Measurements from ENCODE around the gene EPHX1. TPM values are rescaled to one million over a fixed set of nuclear protein-coding genes. Genes with fewer than 3 reads are reported as not detected.

Gene EPHX1
- total RNA-seq, 1 donor from 2014 or later, result 142 TPM

GRCh38 chr1:225769687-225770086 is 40.2 kb upstream of the EPHX1 start:
- H3K4me1 ChIP-seq, result peaks cover 53% of the 10 kb centered on the region
- TF ChIP-seq POLR2A (IDR thresholded peaks at IDR 0.05) (no peak), CTCF (IDR thresholded peaks at IDR 0.05) (no peak), POLR2AphosphoS5 (IDR thresholded peaks at IDR 0.05; ENCODE audit: insufficient read depth in 1 of 2, low read depth in 1 of 2) (no peak)
- H3K9me3 ChIP-seq, result no peaks in the 10 kb centered on the region
- intact Hi-C loops (cut with DNase I), result loop anchor here (2.0 to 10.0 kb wide), 5 partner anchors 115 to 295 kb away; partner anchors contain the start of genes ENAH, LEFTY1 and TMEM63A
- DNase-seq (ENCODE audit: extremely low spot score in 2 of 2), result no peak
- H3K4me3 ChIP-seq, result no peak overlapping the region
- H3K27ac ChIP-seq, result no peak overlapping the region
- no peaks in the 10 kb centered on the region for H3K27me3 ChIP-seq
- H3K36me3 ChIP-seq, result no peaks in the 10 kb centered on the region

- DNase-seq (ENCODE audit: extremely low spot score in 2 of 2), result no peak
- H3K27ac ChIP-seq, result no peak overlapping the region
- H3K4me1 ChIP-seq, result peaks cover 52% of the 10 kb centered on the region
- no peak overlapping the region for H3K4me3 ChIP-seq
- H3K27me3 ChIP-seq, result no peaks in the 10 kb centered on the region
- intact Hi-C loops (cut with DNase I), result loop anchor here (2.0 to 10.0 kb wide), 3 partner anchors 114 to 296 kb away; partner anchors contain the start of genes LEFTY1 and TMEM63A
- no peak for TF ChIP-seq POLR2A (IDR thresholded peaks at IDR 0.05)
- no peak for TF ChIP-seq CTCF (IDR thresholded peaks at IDR 0.05)
- no peak for TF ChIP-seq POLR2AphosphoS5 (IDR thresholded peaks at IDR 0.05; ENCODE audit: insufficient read depth in 1 of 2, low read depth in 1 of 2)
- H3K36me3 ChIP-seq, result no peaks in the 10 kb centered on the region
- H3K9me3 ChIP-seq, result no peaks in the 10 kb centered on the region
Observed at GRCh38 chr1:225770561-225771248, 39.2 kb upstream of the EPHX1 start.

- intact Hi-C loops (cut with DNase I), result loop anchor here (2.0 to 10.0 kb wide), 3 partner anchors 113 to 297 kb away; partner anchors contain the start of genes LEFTY1 and TMEM63A
- Histone ChIP-seq H3K4me3 (no peak overlapping the region), H3K9me3 (no peaks in the 10 kb centered on the region), H3K4me1 (peaks cover 49% of the 10 kb centered on the region), H3K27me3 (no peaks in the 10 kb centered on the region), H3K36me3 (no peaks in the 10 kb centered on the region), H3K27ac (no peak overlapping the region)
- no peak for DNase-seq (ENCODE audit: extremely low spot score in 2 of 2)
- TF ChIP-seq POLR2A (IDR thresholded peaks at IDR 0.05) (no peak), CTCF (IDR thresholded peaks at IDR 0.05) (no peak), POLR2AphosphoS5 (IDR thresholded peaks at IDR 0.05; ENCODE audit: insufficient read depth in 1 of 2, low read depth in 1 of 2) (no peak)
Observed at GRCh38 chr1:225771661-225772322, 38.1 kb upstream of the EPHX1 start.

GRCh38 chr1:225772323-225772768 is 37.6 kb upstream of the EPHX1 start:
- Histone ChIP-seq H3K27ac (peak overlapping the region; percentile 22), H3K9me3 (no peaks in the 10 kb centered on the region), H3K27me3 (no peaks in the 10 kb centered on the region), H3K4me1 (peaks cover 48% of the 10 kb centered on the region), H3K36me3 (no peaks in the 10 kb centered on the region), H3K4me3 (no peak overlapping the region)
- DNase-seq (ENCODE audit: extremely low spot score in 2 of 2), result no peak
- TF ChIP-seq POLR2A (IDR thresholded peaks at IDR 0.05), result no peak
- TF ChIP-seq POLR2AphosphoS5 (IDR thresholded peaks at IDR 0.05; ENCODE audit: insufficient read depth in 1 of 2, low read depth in 1 of 2), result peak in 1 of 2 donors; percentile 34
- peak; percentile 61 to 88 (median 75) for TF ChIP-seq CTCF (IDR thresholded peaks at IDR 0.05)
- intact Hi-C loops (cut with DNase I), result loop anchor here (10.0 kb wide), 2 partner anchors 112 to 202 kb away; partner anchors contain the start of genes LEFTY1 and TMEM63A

Data from vagina (tissue), 2 donors.